ENCODE data around the gene FYN. TPM values are rescaled to one million over a fixed set of nuclear protein-coding genes. Genes with fewer than 3 reads are reported as not detected.

The FYN gene
- polyA plus RNA-seq, 1 donor (not counting 4 experiments of a cell fraction or from before 2014, with no cell fraction given): 24.7 TPM

GRCh38 chr6:111660531-111660930 is 212.7 kb downstream of the FYN start:
- FAIRE-seq (no peak), DNase-seq (ENCODE audit: low read depth, low spot score) (no peak)
- dilution Hi-C loops (cut with MboI; ENCODE audit: extremely low pct_ligation_motif_present, low sequenced_read_pairs): no loop called here
- H3K4me3 ChIP-seq (ENCODE audit: control insufficient read depth in 2 of 3, extremely low read depth in 1 of 3, insufficient read depth in 2 of 3, low read depth in 1 of 3, low read length in 3 of 3): no peak overlapping the region
- no peaks in the 10 kb centered on the region for H3K9me3 ChIP-seq (ENCODE audit: control insufficient read depth, low read depth, low read length)
- H3K4me2 ChIP-seq (ENCODE audit: control insufficient read depth, extremely low read depth, insufficient read depth, low read depth, low read length): no peak overlapping the region
- no peak overlapping the region for H3K27ac ChIP-seq (ENCODE audit: control insufficient read depth, insufficient read depth, low read length)
- H3K27me3 ChIP-seq (ENCODE audit: control insufficient read depth, extremely low read depth, insufficient read depth, low read length): no peaks in the 10 kb centered on the region
- no peaks in the 10 kb centered on the region for H3K79me2 ChIP-seq (ENCODE audit: control insufficient read depth, insufficient read depth, low read length)
- TF ChIP-seq CTCF (optimal IDR thresholded peaks at IDR 0.05 in 1 of 3, IDR thresholded peaks at IDR 0.05 in 1 of 3, conservative IDR thresholded peaks at IDR 0.05 in 1 of 3; ENCODE audit: extremely low read depth in 1 of 3, insufficient read depth in 2 of 3, low read length in 3 of 3) (no peak), EZH2 (IDR thresholded peaks at IDR 0.05; ENCODE audit: low read length) (no peak)
- H2AFZ ChIP-seq (ENCODE audit: control insufficient read depth, low read length): no peak overlapping the region
- peaks cover 0 to 1% of the 10 kb centered on the region in 2 experiments for H3K36me3 ChIP-seq (ENCODE audit: control insufficient read depth in 2 of 2, extremely low read depth in 1 of 2, insufficient read depth in 2 of 2, low read length in 2 of 2)
- no peak overlapping the region for H3K9ac ChIP-seq (ENCODE audit: control insufficient read depth, extremely low read depth, insufficient read depth, low read length)
- no peaks in the 10 kb centered on the region for H3K9me1 ChIP-seq (ENCODE audit: control insufficient read depth, extremely low read depth, insufficient read depth, low read length)
- H4K20me1 ChIP-seq (ENCODE audit: control insufficient read depth, extremely low read depth, insufficient read depth, low read length): no peaks in the 10 kb centered on the region
- peaks cover 4% of the 10 kb centered on the region for H3K4me1 ChIP-seq (ENCODE audit: control insufficient read depth, extremely low read depth, insufficient read depth, low read length)

GRCh38 chr6:111658462-111659154 is 214.6 kb downstream of the FYN start:
- TF ChIP-seq EZH2 (IDR thresholded peaks at IDR 0.05; ENCODE audit: low read length) (no peak), CTCF (optimal IDR thresholded peaks at IDR 0.05 in 1 of 3, IDR thresholded peaks at IDR 0.05 in 1 of 3, conservative IDR thresholded peaks at IDR 0.05 in 1 of 3; ENCODE audit: extremely low read depth in 1 of 3, insufficient read depth in 2 of 3, low read length in 3 of 3) (no peak)
- Histone ChIP-seq H3K27me3 (ENCODE audit: control insufficient read depth, extremely low read depth, insufficient read depth, low read length) (no peaks in the 10 kb centered on the region), H3K4me1 (ENCODE audit: control insufficient read depth, extremely low read depth, insufficient read depth, low read length) (peaks cover 4% of the 10 kb centered on the region), H2AFZ (ENCODE audit: control insufficient read depth, low read length) (no peak overlapping the region), H3K27ac (ENCODE audit: control insufficient read depth, insufficient read depth, low read length) (no peak overlapping the region), H3K9me1 (ENCODE audit: control insufficient read depth, extremely low read depth, insufficient read depth, low read length) (no peaks in the 10 kb centered on the region), H3K4me2 (ENCODE audit: control insufficient read depth, extremely low read depth, insufficient read depth, low read depth, low read length) (no peak overlapping the region), H3K4me3 (ENCODE audit: control insufficient read depth in 2 of 3, extremely low read depth in 1 of 3, insufficient read depth in 2 of 3, low read depth in 1 of 3, low read length in 3 of 3) (no peak overlapping the region), H3K9ac (ENCODE audit: control insufficient read depth, extremely low read depth, insufficient read depth, low read length) (no peak overlapping the region), H3K36me3 (ENCODE audit: control insufficient read depth in 2 of 2, extremely low read depth in 1 of 2, insufficient read depth in 2 of 2, low read length in 2 of 2) (peaks cover 0 to 1% of the 10 kb centered on the region in 2 experiments), H3K79me2 (ENCODE audit: control insufficient read depth, insufficient read depth, low read length) (no peaks in the 10 kb centered on the region), H3K9me3 (ENCODE audit: control insufficient read depth, low read depth, low read length) (no peaks in the 10 kb centered on the region), H4K20me1 (ENCODE audit: control insufficient read depth, extremely low read depth, insufficient read depth, low read length) (no peaks in the 10 kb centered on the region)
- DNase-seq (ENCODE audit: low read depth, low spot score) (no peak), FAIRE-seq (no peak)
- dilution Hi-C loops (cut with MboI; ENCODE audit: extremely low pct_ligation_motif_present, low sequenced_read_pairs): no loop called here
